Measurements from ENCODE around the gene RTKN. TPM values are rescaled to one million over a fixed set of nuclear protein-coding genes. Genes with fewer than 3 reads are reported as not detected.
"Not testable (repeated sequence)": the region's sequence is repeated elsewhere in the genome, so short reads cannot be mapped to it uniquely, and the experiment has no call there.

Gene RTKN
- 12.0 and 15.7 TPM in 2 replicates for total RNA-seq (ENCODE audit: low replicate concordance)

DNA sequence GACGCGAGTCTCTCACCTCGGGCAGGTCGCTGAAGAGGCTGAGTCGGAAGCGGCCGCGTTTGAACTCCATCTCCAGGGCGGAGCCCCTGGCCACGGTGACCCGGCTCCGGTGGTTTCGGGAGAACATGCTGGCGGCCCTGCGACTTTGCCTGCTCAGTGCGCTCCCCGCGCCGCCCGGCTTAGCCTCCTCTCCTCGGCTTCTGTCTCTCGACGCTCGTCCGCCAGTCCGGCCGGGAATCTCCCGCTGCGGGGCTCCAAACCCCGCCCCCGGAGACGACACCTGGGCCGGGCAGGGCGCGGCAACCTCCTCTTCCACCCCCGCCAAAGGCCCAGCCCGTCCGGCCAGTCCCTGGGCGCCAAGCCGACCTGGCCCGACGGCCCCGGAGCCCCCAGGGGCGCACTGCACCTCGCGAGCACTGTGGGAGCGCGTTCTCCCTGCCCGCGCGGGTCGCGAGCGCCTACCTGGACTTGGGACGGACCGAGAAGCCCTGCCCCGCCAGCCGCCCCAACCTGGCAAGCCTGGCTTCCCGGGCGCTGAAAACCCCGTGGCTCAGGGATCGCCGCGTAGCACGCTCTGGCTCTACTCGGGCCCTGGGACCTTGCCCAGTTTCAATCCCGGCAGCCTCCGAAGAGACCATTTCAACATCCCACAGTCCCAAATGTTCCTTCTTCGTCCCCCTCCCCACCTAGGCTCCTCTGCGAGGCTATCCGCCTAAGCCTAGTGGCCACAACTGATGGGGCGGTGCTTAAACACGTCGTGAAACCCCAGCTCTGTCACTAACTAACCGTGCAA lies at the start of gene RTKN:
RTKN (minus strand) TSS at position 248 of the 793 bp plus-strand sequence; CDS start at position 127, 121 bp downstream.
- TF ChIP-seq, protein P1, sequence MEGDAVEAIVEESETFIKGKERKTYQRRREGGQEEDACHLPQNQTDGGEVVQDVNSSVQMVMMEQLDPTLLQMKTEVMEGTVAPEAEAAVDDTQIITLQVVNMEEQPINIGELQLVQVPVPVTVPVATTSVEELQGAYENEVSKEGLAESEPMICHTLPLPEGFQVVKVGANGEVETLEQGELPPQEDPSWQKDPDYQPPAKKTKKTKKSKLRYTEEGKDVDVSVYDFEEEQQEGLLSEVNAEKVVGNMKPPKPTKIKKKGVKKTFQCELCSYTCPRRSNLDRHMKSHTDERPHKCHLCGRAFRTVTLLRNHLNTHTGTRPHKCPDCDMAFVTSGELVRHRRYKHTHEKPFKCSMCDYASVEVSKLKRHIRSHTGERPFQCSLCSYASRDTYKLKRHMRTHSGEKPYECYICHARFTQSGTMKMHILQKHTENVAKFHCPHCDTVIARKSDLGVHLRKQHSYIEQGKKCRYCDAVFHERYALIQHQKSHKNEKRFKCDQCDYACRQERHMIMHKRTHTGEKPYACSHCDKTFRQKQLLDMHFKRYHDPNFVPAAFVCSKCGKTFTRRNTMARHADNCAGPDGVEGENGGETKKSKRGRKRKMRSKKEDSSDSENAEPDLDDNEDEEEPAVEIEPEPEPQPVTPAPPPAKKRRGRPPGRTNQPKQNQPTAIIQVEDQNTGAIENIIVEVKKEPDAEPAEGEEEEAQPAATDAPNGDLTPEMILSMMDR (IDR thresholded peaks at IDR 0.05; ENCODE audit: insufficient read depth, low read length), result no peak
- no peak for DNase-seq (ENCODE audit: low read depth)
- peak within 1 kb of the TSS; percentile 76 for H3K4me3 ChIP-seq (ENCODE audit: low read depth, low read length)

DNA sequence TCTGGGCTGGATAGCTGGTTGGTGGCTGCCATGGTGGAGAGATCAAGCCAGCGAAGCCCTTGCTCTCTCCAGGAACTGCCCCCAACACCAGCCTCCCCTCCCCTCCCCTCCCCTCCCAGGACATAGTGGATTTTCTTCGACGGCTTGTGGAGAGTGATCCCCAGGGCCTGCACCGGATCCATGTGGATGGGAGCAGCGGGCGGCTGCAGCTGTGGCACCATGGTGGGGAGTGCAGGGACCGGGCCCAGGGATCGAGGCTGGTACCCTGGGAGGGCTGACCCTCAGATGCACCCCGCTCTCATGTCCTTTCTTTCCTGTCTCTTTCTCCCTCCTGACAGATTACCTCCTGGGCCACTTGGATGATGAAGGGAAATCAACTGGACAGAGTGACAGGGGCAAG lies 48.2 kb upstream of the RTKN start:
- TF ChIP-seq, protein P1 (IDR thresholded peaks at IDR 0.05; ENCODE audit: insufficient read depth, low read length), result no peak
- no peak overlapping the region for H3K4me3 ChIP-seq (ENCODE audit: low read depth, low read length)
- DNase-seq (ENCODE audit: low read depth), result no peak

DNA sequence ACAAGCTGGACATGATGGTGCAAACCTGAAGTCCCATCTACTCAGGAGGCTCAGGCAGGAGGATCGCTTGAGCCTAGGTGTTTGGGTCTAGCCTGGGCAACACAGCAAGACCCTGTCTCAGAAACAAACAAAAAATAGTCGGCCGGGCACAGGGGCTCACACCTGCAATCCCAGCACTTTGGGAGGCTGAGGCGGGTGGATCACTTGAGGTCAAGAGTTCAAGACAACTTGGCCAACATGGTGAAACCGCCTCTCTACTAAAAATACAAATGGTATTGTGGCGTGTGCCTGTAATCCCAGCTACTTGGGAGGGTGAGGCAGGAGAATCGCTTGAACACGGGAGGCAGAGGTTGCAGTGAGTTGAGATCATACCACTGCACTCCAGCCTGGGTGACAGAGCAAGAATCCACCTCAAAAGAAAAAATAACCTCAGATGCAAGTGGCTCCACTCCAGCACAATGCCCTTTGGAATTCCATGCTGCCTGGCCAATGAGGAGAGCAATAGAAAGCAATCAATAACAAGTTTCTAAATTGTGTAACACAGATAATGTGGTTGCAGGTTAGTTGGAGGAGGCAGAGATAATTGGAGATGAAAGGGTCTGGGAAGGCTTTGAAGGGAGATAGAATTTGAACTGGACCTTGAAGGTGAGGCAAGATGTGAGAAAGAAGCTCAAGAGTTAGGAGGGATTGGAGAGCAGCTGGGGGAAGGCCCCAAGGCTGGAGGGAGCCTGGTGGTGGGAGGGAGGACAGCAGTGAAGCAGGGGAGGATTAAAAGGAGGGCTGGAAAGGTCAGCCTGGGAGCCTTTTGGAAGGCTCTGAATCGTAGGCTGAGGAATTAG lies 47.1 kb upstream of the RTKN start:
- no peak overlapping the region for H3K4me3 ChIP-seq (ENCODE audit: low read depth, low read length)
- DNase-seq (ENCODE audit: low read depth), result no peak
- TF ChIP-seq, protein P1 (IDR thresholded peaks at IDR 0.05; ENCODE audit: insufficient read depth, low read length), result no peak

GRCh38 chr2:74486141-74486540 lies 44.4 kb upstream of the RTKN start:
- DNase-seq (ENCODE audit: low read depth), result no peak
- H3K4me3 ChIP-seq (ENCODE audit: low read depth, low read length), result no peak overlapping the region
- TF ChIP-seq, protein P1 (IDR thresholded peaks at IDR 0.05; ENCODE audit: insufficient read depth, low read length), result no peak

- peak overlapping the region; percentile 97 for H3K4me3 ChIP-seq (ENCODE audit: low read depth, low read length)
- DNase-seq (ENCODE audit: low read depth), result not testable (repeated sequence)
These were observed 42.0 kb upstream of the RTKN start for GRCh38 chr2:74483675-74484164.

DNA sequence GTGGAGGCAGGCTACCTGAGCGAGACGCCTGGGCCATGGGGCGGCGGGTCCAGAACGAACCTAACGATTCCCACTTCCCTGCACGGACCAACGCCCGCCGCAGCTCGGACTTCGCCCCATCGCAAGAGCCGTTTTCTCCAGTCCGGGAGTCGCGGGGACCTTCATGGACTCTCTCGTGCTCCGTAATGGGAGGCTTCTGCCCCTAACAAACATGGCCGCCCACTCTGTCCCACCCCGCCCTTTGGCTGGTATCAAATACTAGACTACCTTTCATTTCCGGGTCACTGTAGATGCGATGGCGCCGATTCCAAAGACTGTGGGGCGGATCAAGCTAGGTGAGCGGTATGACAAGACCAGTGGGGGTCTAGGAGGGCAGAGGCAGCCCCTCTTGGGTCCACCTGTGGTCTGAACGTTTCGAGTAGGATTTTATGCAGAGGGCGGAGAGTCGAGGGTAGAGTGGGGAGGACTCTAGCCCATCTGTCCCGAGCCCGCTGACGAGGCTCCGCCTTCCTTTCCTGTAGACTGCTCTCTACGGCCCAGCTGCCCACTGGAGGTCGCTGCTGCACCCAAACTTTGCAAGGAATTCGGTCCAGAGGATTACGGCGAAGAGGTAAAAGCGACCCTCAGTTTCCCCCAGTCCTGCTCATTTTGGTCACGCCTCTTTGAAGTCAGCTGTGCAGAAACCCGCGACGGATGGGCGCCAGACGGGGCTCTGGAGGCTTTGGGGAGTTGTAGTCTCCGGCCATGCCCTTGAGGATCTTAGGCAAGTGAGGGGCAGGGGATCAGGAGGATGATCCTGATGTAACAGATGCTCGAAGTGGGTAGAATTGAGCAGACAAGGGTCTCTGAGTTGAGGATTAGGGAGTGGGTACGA lies 41.3 kb upstream of the RTKN start, which contains the start of the genes CCDC142 and TTC31:
CCDC142 (minus strand) TSS at position 198 of the 874 bp plus-strand sequence; CDS start at position 37, 161 bp downstream.
TTC31 (plus strand) TSS at position 281 of the 874 bp plus-strand sequence; CDS start at position 296, 15 bp downstream.
- peak within 1 kb of the TSS; percentile 97 for H3K4me3 ChIP-seq (ENCODE audit: low read depth, low read length)
- peak; percentile 96 for DNase-seq (ENCODE audit: low read depth)
- TF ChIP-seq, protein P1 (IDR thresholded peaks at IDR 0.05; ENCODE audit: insufficient read depth, low read length), result peak; percentile 89

All from fibroblast of the aortic adventitia (primary cell).